Measurements from ENCODE around the gene FANCE. TPM values are rescaled to one million over a fixed set of nuclear protein-coding genes. Genes with fewer than 3 reads are reported as not detected.
A peak's percentile ranks its signal among the peaks of the same experiment; 100 is the strongest.

FANCE gene
- polyA plus RNA-seq, 1 experiment: 11.7 TPM

DNA sequence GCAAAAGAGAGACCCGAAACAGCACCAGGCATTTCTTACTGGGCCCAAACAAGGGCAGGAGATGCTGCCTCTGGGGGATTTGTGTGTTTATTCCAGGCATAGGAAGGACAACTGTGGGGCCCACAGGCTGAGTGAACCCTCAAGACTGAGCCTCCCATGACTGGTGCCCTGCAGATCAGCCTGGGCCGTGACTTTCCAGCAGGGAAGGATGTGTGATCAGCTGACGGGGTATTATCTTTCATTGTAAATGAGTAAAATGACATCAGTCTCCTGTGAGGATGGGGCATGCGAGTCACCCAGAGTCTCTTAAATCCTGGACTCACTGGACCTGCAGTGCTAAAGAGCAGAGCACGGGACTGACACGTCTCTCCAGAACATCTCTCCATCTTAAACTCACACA is 48.6 kb downstream of the FANCE start:
- TF ChIP-seq CTCF (IDR thresholded peaks at IDR 0.05; ENCODE audit: insufficient read depth, low read depth, low read length): no peak
- Histone ChIP-seq H3K4me3 (ENCODE audit: low read depth, low read length) (no peak overlapping the region), H3K36me3 (ENCODE audit: control insufficient read depth, insufficient read depth, low read length) (no peaks in the 10 kb centered on the region), H3K27me3 (ENCODE audit: control insufficient read depth, insufficient read depth, low read length) (peaks cover under 1% of the 10 kb centered on the region)
- DNase-seq (ENCODE audit: low read depth): peak; percentile 52
- ChIA-PET CTCF (no interaction called here), POLR2A (interaction anchor here (0.6 kb wide), 1 partner anchor 14 kb away, joined by 13 read pairs; no protein-coding TSS in a partner anchor)

- ChIA-PET POLR2A (no interaction called here), CTCF (interaction anchor here (1.1 kb wide), 1 partner anchor 21 kb away, joined by 4 read pairs; no protein-coding TSS in a partner anchor)
- H3K4me3 ChIP-seq (ENCODE audit: low read depth, low read length): no peak overlapping the region
- no peak for TF ChIP-seq CTCF (IDR thresholded peaks at IDR 0.05; ENCODE audit: insufficient read depth, low read depth, low read length)
- H3K36me3 ChIP-seq (ENCODE audit: control insufficient read depth, insufficient read depth, low read length): no peaks in the 10 kb centered on the region
- DNase-seq (ENCODE audit: low read depth): no peak
- peaks cover 7% of the 10 kb centered on the region for H3K27me3 ChIP-seq (ENCODE audit: control insufficient read depth, insufficient read depth, low read length)
These were observed 49.6 kb downstream of the FANCE start for GRCh38 chr6:35501784-35502183.

GRCh38 chr6:35503534-35503933 is 51.4 kb downstream of the FANCE start:
- TF ChIP-seq CTCF (IDR thresholded peaks at IDR 0.05; ENCODE audit: insufficient read depth, low read depth, low read length): no peak
- no peak overlapping the region for H3K4me3 ChIP-seq (ENCODE audit: low read depth, low read length)
- peaks cover 15% of the 10 kb centered on the region for H3K27me3 ChIP-seq (ENCODE audit: control insufficient read depth, insufficient read depth, low read length)
- ChIA-PET CTCF (no interaction called here), POLR2A (no interaction called here)
- no peaks in the 10 kb centered on the region for H3K36me3 ChIP-seq (ENCODE audit: control insufficient read depth, insufficient read depth, low read length)
- no peak for DNase-seq (ENCODE audit: low read depth)

DNA sequence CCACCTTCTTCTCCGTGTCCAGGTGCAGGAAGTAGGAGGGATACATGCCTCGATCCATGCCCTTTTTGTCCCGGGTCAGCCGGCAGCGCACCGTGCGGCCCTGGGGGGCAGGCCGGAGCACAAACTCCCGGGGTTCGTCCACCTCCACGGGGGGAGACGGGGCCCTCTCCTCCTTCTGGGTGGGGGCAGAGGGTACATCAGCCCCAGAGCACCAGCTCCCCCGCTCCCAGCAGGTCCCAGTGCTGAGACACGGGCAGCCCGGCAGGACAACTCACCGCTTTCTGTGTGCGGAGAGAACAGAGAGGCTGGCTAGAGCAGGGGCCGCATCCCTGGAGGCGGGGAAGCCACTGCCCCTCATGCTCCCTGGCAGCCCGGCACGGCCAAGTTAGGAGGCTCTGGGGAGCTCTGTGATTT is 53.9 kb downstream of the FANCE start:
- no peak for DNase-seq (ENCODE audit: low read depth)
- ChIA-PET CTCF (interaction anchor here (0.7 to 1.5 kb wide), 3 partner anchors 9 to 16 kb away, joined by 3 to 4 read pairs (median 3); partner anchors contain the start of gene TEAD3), POLR2A (no interaction called here)
- Histone ChIP-seq H3K4me3 (ENCODE audit: low read depth, low read length) (no peak overlapping the region), H3K27me3 (ENCODE audit: control insufficient read depth, insufficient read depth, low read length) (peaks cover 24% of the 10 kb centered on the region), H3K36me3 (ENCODE audit: control insufficient read depth, insufficient read depth, low read length) (no peaks in the 10 kb centered on the region)
- TF ChIP-seq CTCF (IDR thresholded peaks at IDR 0.05; ENCODE audit: insufficient read depth, low read depth, low read length): no peak

- Histone ChIP-seq H3K27me3 (ENCODE audit: control insufficient read depth, insufficient read depth, low read length) (peaks cover 29% of the 10 kb centered on the region), H3K4me3 (ENCODE audit: low read depth, low read length) (no peak overlapping the region), H3K36me3 (ENCODE audit: control insufficient read depth, insufficient read depth, low read length) (no peaks in the 10 kb centered on the region)
- CTCF ChIA-PET: interaction anchor here (0.7 to 0.9 kb wide), 2 partner anchors 9 to 14 kb away, joined by 3 read pairs; partner anchors contain the start of gene TEAD3
- no peak for TF ChIP-seq CTCF (IDR thresholded peaks at IDR 0.05; ENCODE audit: insufficient read depth, low read depth, low read length)
- DNase-seq (ENCODE audit: low read depth): no peak
- POLR2A ChIA-PET: no interaction called here
These were observed 54.4 kb downstream of the FANCE start for GRCh38 chr6:35506536-35506935.

All from BJ (cell line).